Right atrium auricular region (tissue), 2 donors: ENCODE results near the gene IFITM5. TPM values are rescaled to one million over a fixed set of nuclear protein-coding genes. Genes with fewer than 3 reads are reported as not detected.
"Not testable (repeated sequence)": the region's sequence is repeated elsewhere in the genome, so short reads cannot be mapped to it uniquely, and the experiment has no call there.

Experiments
- DNase-seq: peaks from one replicate; pipeline ENCODE4 v3.0.0-alpha.2; 2019; ENCODE audit warnings: low spot score
- H3K27ac ChIP-seq, 2 donors: fragments of 200-600 bp; sonication (generic); 1 replicate in 1 of 2; 2 replicates in 1 of 2; pipeline ENCODE4 v1.5.1; 2016 to 2019
- H3K27me3 ChIP-seq, 2 donors: fragments of 200-600 bp; sonication (generic); one replicate each; pipeline versions ENCODE4 v1.5.1 to v1.6.0; 2017 to 2019
- H3K36me3 ChIP-seq: fragments of 200-600 bp; sonication (generic); one replicate; pipeline ENCODE4 v1.5.1; 2016
- H3K4me1 ChIP-seq, 2 donors: fragments of 200-600 bp; sonication (generic); one replicate each; pipeline versions ENCODE4 v1.5.1 to v1.6.0; 2017 to 2019
- H3K4me3 ChIP-seq, 2 donors: fragments of 200-600 bp; sonication (generic); 1 replicate in 1 of 2; 2 replicates in 1 of 2; pipeline ENCODE4 v1.5.1; 2017 to 2019; ENCODE audit warnings: mild to moderate bottlenecking in 1 of 2, moderate library complexity in 1 of 2
- H3K9me3 ChIP-seq, 2 donors: fragments of 200-600 bp; sonication (generic); one replicate each; pipeline ENCODE4 v1.5.1; 2019
- CTCF ChIP-seq, 2 donors: fragments of 200-600 bp; sonication (generic); IDR thresholded peaks; one replicate each; pipeline ENCODE4 v1.5.1; 2019; ENCODE audit warnings: antibody characterized with exemption in 2 of 2
- total RNA-seq, 2 donors: library from RNA; depleted of rRNA; stranded (reverse); fragments of >200 nt; gene quantifications; one replicate each; pipeline ENCODE4 v1.1.0, GENCODE V29; 2016

IFITM5 gene
- total RNA-seq, 2 donors from 2014 or later: not detected

GRCh38 chr11:270451-271318 lies 28.6 kb downstream of the IFITM5 start:
- Histone ChIP-seq H3K27ac (peak overlapping the region; percentile 16), H3K36me3 (no peaks in the 10 kb centered on the region), H3K4me1 (no peaks in the 10 kb centered on the region), H3K9me3 (peaks cover 0 to 9% of the 10 kb centered on the region in 2 donors), H3K27me3 (no peaks in the 10 kb centered on the region), H3K4me3 (no peak overlapping the region)
- TF ChIP-seq CTCF (IDR thresholded peaks at IDR 0.05): no peak
- DNase-seq: no peak

DNA sequence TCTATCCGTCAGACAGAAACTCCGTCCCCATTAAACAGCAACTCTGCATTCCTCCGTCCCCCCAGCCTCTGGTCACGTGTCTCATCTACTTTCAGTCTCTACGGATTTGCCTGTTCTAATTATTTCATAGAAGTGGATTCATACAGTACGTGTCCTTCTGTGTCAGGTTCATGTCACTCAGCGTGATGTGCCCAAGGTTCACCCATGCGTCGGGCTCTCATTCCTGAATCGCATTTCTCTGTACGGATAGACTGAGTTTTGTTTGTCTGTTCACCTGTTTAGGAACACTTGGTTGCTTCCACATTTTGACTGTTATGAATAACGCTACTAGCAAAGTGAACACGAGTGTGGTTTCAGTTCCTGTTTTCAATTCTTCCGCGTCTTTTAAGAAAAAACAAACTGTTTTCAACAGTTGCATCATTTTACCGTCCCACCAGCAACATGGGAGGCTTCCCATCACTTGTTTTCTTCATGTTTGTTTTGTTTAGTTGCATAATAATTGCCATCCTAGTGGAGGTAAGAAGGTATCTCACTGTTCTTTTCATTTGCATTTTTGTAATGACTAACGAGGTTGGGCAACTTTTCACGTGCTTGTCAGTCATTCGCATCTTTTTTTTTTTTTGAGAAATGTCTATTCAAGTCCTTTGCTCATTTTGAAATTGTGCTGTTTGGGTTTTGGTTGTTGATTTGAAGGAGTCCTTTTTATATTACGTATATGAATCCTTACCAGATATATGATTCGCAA lies 30.0 kb downstream of the IFITM5 start:
- H3K27me3 ChIP-seq: no peaks in the 10 kb centered on the region
- TF ChIP-seq CTCF (IDR thresholded peaks at IDR 0.05): no peak

GRCh38 chr11:268716-269145 lies 30.6 kb downstream of the IFITM5 start:
- H3K27ac ChIP-seq: peak overlapping the region; percentile 48 to 53
- DNase-seq: peak; percentile 71
- H3K4me3 ChIP-seq: peak overlapping the region in 1 of 2 donors; percentile 31
- H3K9me3 ChIP-seq: peaks cover 0 to 13% of the 10 kb centered on the region in 2 donors
- H3K4me1 ChIP-seq, H3K27me3 ChIP-seq, H3K36me3 ChIP-seq: not testable (repeated sequence)

More for the DNA sequence above, 30.0 kb downstream of the IFITM5 start:
- Histone ChIP-seq H3K27ac (peak overlapping the region; percentile 48 to 53), H3K9me3 (peaks cover 0 to 13% of the 10 kb centered on the region in 2 donors), H3K4me3 (peak overlapping the region in 1 of 2 donors; percentile 10), H3K36me3 (no peaks in the 10 kb centered on the region), H3K4me1 (no peaks in the 10 kb centered on the region)
- peak; percentile 49 for DNase-seq

GRCh38 chr11:267491-267994 lies 31.8 kb downstream of the IFITM5 start:
- Histone ChIP-seq H3K9me3 (peaks cover 0 to 13% of the 10 kb centered on the region in 2 donors), H3K27ac (peak overlapping the region; percentile 48 to 53), H3K4me1 (no peaks in the 10 kb centered on the region), H3K4me3 (peak overlapping the region in 1 of 2 donors; percentile 31), H3K27me3 (no peaks in the 10 kb centered on the region), H3K36me3 (no peaks in the 10 kb centered on the region)
- no peak for DNase-seq
- TF ChIP-seq CTCF (IDR thresholded peaks at IDR 0.05): no peak

- no peaks in the 10 kb centered on the region for H3K27me3 ChIP-seq
- H3K27ac ChIP-seq: no peak overlapping the region
- H3K36me3 ChIP-seq: no peaks in the 10 kb centered on the region
- H3K9me3 ChIP-seq: peaks cover 0 to 13% of the 10 kb centered on the region in 2 donors
- DNase-seq: no peak
- TF ChIP-seq CTCF (IDR thresholded peaks at IDR 0.05): no peak
- no peaks in the 10 kb centered on the region for H3K4me1 ChIP-seq
- H3K4me3 ChIP-seq: no peak overlapping the region
These were observed 32.5 kb downstream of the IFITM5 start for GRCh38 chr11:266676-267439.
